Vagina (tissue), 2 donors: ENCODE results near the gene CLN6. TPM values are rescaled to one million over a fixed set of nuclear protein-coding genes. Genes with fewer than 3 reads are reported as not detected.
"Not testable (repeated sequence)": the region's sequence is repeated elsewhere in the genome, so short reads cannot be mapped to it uniquely, and the experiment has no call there.

Experiments used
- DNase-seq, 2 donors: peaks; one replicate each; pipeline ENCODE4 v3.0.0-alpha.2; 2017; ENCODE audit errors: extremely low spot score in 2 of 2
- H3K27ac ChIP-seq: fragments of 200-600 bp; sonication (generic); one replicate; pipeline ENCODE4 v1.5.1; 2019
- H3K27me3 ChIP-seq: fragments of 200-600 bp; sonication (generic); one replicate; pipeline ENCODE4 v1.5.1; 2019
- H3K36me3 ChIP-seq, 2 donors: fragments of 200-600 bp; sonication (generic); one replicate each; pipeline ENCODE4 v1.5.1; 2017 to 2019
- H3K4me1 ChIP-seq: fragments of 200-600 bp; sonication (generic); one replicate; pipeline ENCODE4 v1.5.1; 2019
- H3K4me3 ChIP-seq, 2 donors: fragments of 200-600 bp; sonication (generic); 1 replicate in 1 of 2; 2 replicates in 1 of 2; pipeline ENCODE4 v1.5.1; 2016 to 2019
- H3K9me3 ChIP-seq: fragments of 200-600 bp; sonication (generic); one replicate; pipeline ENCODE4 v1.5.1; 2019
- POLR2A ChIP-seq, 2 donors: fragments of 450-650 bp; IDR thresholded peaks; one replicate each; pipeline ENCODE4 v1.6.1; 2017; ENCODE audit warnings: antibody characterized with exemption in 2 of 2, mild to moderate bottlenecking in 2 of 2, moderate library complexity in 2 of 2
- POLR2AphosphoS5 ChIP-seq, 2 donors: sonication (generic); formaldehyde crosslinking; IDR thresholded peaks; one replicate each; pipeline ENCODE4 v1.9.0; 2017; ENCODE audit warnings: antibody characterized with exemption in 2 of 2, mild to moderate bottlenecking in 2 of 2, low read depth in 1 of 2; ENCODE audit not compliant: insufficient read depth in 1 of 2
- intact Hi-C: fragments of 100-400 bp; cut with DNase I; formaldehyde crosslinking; loops from one replicate; pipeline ENCODE4 v1.15.1; 2023
- total RNA-seq: library from RNA; depleted of rRNA; stranded (reverse); fragments of >200 nt; gene quantifications from one replicate; pipeline ENCODE4 v1.2.3, GENCODE V29; 2016
- TF ChIP-seq, protein P1 (sequence below), 3 experiments: fragments of 450-650 bp in 2 of 3; fragments of 200-600 bp in 1 of 3; sonication (generic) in 1 of 3; IDR thresholded peaks; one replicate each; pipeline ENCODE4 v1.5.1; 2017 to 2019; ENCODE audit warnings: antibody characterized with exemption in 3 of 3, mild to moderate bottlenecking in 2 of 3, moderate library complexity in 2 of 3

Gene CLN6
- total RNA-seq, 1 donor from 2014 or later: 23.3 TPM

DNA sequence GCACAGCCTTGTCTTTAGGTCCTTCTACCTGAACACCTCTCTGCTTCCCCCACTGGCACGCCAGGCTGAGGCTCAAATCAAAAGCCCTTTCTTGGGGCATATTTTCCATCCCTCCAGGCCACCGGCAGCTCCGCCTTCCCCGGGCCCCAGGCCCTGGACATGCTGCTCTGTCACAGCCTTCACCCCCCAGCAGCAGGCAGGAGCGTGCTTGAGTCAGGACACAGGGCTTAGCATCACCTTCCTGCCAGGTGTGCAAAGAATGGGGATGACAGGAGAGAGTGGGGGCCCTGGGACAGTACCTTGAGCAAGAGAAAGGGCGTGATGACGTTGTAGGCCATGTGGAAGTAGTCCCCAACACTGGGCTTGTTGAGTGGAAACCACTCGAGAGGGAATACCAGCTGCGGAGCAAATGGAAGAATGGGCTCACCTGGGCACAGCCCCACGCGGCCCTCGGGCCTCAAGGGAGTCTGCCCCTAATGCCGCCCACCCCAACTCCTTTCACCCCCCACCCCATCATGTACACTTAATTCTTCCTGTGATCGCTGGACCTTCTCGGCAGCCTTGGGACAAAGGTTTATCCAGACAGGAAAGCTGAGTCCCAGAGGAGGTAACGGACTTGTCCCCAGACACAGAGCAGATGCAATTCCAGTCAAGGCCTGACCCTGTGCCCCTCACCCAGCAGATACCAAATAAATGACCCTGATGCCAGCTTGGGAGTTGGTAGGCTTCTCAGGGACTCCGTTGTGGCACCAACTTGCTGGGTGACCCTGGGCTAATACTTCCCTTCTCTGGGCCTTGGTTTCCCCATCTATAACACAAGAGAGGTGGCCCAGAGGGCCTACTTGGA, 15.3 kb downstream of the CLN6 start:
- no peak for TF ChIP-seq POLR2A (IDR thresholded peaks at IDR 0.05)
- TF ChIP-seq, protein P1, sequence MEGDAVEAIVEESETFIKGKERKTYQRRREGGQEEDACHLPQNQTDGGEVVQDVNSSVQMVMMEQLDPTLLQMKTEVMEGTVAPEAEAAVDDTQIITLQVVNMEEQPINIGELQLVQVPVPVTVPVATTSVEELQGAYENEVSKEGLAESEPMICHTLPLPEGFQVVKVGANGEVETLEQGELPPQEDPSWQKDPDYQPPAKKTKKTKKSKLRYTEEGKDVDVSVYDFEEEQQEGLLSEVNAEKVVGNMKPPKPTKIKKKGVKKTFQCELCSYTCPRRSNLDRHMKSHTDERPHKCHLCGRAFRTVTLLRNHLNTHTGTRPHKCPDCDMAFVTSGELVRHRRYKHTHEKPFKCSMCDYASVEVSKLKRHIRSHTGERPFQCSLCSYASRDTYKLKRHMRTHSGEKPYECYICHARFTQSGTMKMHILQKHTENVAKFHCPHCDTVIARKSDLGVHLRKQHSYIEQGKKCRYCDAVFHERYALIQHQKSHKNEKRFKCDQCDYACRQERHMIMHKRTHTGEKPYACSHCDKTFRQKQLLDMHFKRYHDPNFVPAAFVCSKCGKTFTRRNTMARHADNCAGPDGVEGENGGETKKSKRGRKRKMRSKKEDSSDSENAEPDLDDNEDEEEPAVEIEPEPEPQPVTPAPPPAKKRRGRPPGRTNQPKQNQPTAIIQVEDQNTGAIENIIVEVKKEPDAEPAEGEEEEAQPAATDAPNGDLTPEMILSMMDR (IDR thresholded peaks at IDR 0.05): no peak
- TF ChIP-seq POLR2AphosphoS5 (IDR thresholded peaks at IDR 0.05; ENCODE audit: insufficient read depth in 1 of 2, low read depth in 1 of 2): no peak
- H3K4me3 ChIP-seq: no peak overlapping the region
- H3K36me3 ChIP-seq: no peaks in the 10 kb centered on the region
- H3K9me3 ChIP-seq: no peaks in the 10 kb centered on the region
- H3K27me3 ChIP-seq: no peaks in the 10 kb centered on the region
- peaks cover 10% of the 10 kb centered on the region for H3K4me1 ChIP-seq
- H3K27ac ChIP-seq: no peak overlapping the region
- no peak for DNase-seq
- intact Hi-C loops: no loop called here

DNA sequence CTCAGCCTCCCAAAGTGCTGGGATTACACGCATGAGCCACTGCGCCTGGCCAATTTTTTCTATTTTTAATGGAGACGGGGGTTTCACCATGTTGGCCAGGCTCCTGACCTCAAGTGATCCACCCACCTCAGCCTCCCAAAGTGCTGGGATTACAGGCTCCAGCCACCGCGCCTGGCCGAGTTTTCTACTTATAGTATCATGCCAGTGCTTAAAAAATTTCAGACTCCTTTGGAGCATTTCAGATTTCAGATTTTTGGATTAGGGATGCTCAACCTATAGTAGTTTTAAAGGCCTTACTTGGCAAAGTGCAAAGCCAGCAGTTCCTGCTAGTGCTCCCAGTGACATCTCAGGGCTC, 16.1 kb downstream of the CLN6 start:
- H3K36me3 ChIP-seq, H3K4me1 ChIP-seq, H3K9me3 ChIP-seq, H3K27ac ChIP-seq, DNase-seq, H3K4me3 ChIP-seq, H3K27me3 ChIP-seq, intact Hi-C loops: not testable (repeated sequence)

DNA sequence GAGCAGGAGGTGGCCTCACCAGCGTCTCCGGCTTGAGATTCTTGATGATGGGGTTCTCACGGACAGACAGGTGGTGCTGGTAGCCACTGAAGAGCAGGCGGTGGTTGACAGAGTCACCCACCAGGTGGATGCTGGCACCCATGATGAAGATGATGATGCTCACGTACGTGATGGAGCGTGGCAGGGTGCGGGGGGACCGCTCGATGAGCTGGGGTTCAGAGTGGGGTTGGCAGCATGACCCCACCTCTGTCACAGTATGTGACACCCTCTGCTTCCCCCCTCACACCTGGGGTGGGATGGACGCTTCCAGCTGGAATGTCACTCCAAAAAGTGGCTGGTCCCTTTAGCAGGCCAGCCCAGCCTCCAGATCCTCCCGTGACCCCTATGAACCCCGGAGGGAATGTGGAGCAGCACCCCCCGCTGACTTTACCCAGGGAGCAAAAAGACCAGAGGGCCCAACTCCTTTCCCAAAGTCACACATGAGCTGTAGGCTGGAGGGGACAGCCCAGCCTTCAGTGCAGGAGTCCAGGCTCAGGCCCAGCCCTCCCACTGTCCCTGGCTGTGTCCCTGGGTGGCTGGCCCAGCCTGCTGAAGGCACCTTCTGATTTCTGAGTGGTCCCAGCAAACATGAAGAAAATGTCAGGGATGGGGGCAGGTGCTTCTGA, 17.7 kb downstream of the CLN6 start:
- Histone ChIP-seq H3K4me3 (no peak overlapping the region), H3K4me1 (peaks cover 10% of the 10 kb centered on the region), H3K27me3 (no peaks in the 10 kb centered on the region), H3K27ac (no peak overlapping the region), H3K36me3 (no peaks in the 10 kb centered on the region), H3K9me3 (no peaks in the 10 kb centered on the region)
- TF ChIP-seq POLR2AphosphoS5 (IDR thresholded peaks at IDR 0.05; ENCODE audit: insufficient read depth in 1 of 2, low read depth in 1 of 2): no peak
- TF ChIP-seq, protein P1 (IDR thresholded peaks at IDR 0.05): no peak
- TF ChIP-seq POLR2A (IDR thresholded peaks at IDR 0.05): no peak
- no peak for DNase-seq
- intact Hi-C loops: no loop called here

DNA sequence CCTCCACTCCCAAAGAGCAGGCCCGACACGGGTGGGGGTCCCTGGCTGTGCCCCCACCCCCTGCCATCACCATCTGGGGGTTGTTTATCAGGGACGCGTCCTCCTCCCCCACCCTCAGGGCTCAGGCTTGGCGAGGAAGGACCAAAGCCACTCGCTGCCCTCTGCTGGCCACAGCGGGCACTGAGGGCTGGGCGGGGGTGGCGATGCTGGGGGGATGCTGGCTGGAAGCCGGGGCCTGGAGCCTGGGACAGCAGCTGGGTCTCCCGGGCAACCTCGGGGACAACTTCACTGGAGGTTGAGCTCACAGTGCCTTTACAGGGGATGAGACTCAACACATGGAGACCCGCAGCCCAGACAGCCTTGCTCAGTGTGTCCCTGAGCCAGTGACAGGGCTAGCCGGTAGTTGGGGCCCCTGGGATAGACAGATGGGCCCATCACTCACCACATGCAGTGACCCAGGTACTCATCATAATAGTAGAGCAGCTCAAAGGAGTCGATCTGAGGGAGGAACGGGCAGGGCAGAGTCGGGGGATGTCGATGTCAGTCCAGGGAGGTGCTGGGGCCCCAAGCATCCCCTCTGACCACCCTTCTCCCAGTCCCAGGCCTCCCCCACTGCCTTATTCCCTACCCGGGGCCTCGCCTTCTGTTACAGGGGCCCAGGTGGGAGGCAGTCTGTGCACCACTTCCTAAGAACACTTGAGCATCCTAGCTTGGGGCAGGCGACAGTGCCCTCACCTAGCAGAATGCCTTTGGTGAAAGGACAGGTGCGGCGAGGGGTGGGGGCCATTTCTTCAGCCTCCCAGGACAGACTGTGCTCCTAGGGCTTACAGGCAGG, 18.5 kb downstream of the CLN6 start:
- H3K4me1 ChIP-seq: peaks cover 18% of the 10 kb centered on the region
- H3K4me3 ChIP-seq: peak overlapping the region; percentile 17 to 21
- intact Hi-C loops: no loop called here
- no peaks in the 10 kb centered on the region for H3K27me3 ChIP-seq
- H3K27ac ChIP-seq: no peak overlapping the region
- no peaks in the 10 kb centered on the region for H3K36me3 ChIP-seq
- peak in 1 of 2 donors; percentile 83 for DNase-seq
- TF ChIP-seq POLR2AphosphoS5 (IDR thresholded peaks at IDR 0.05; ENCODE audit: insufficient read depth in 1 of 2, low read depth in 1 of 2) (peak in 1 of 2 donors; percentile 39), POLR2A (IDR thresholded peaks at IDR 0.05) (no peak)
- TF ChIP-seq, protein P1 (IDR thresholded peaks at IDR 0.05): peak; percentile 29 to 75 (median 61)
- no peaks in the 10 kb centered on the region for H3K9me3 ChIP-seq

DNA sequence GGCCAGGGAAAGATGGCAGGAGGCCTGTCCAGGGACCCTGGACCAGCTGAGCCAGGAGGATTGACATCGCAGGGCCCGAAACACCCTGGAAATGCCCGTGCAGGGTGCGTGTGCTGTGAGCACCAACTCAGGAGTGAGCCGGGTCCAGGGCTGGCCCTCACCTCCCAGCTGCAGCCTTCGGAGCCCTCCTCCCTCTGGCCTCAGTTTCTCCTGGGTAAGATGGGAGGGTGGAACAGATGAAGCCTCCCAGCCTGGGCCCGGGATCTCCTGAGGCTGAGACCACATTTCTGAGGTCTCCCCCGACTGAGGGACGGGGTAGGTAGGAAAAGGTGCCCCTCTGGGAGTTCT, 19.1 kb downstream of the CLN6 start:
- Histone ChIP-seq H3K9me3 (no peaks in the 10 kb centered on the region), H3K4me1 (peaks cover 24% of the 10 kb centered on the region), H3K27ac (no peak overlapping the region), H3K36me3 (no peaks in the 10 kb centered on the region), H3K4me3 (peak overlapping the region; percentile 17 to 21), H3K27me3 (no peaks in the 10 kb centered on the region)
- no peak for DNase-seq
- intact Hi-C loops: no loop called here
- TF ChIP-seq POLR2AphosphoS5 (IDR thresholded peaks at IDR 0.05; ENCODE audit: insufficient read depth in 1 of 2, low read depth in 1 of 2): no peak
- TF ChIP-seq, protein P1 (IDR thresholded peaks at IDR 0.05): no peak
- no peak for TF ChIP-seq POLR2A (IDR thresholded peaks at IDR 0.05)
